Middle frontal gyrus (tissue), 1 donor: ENCODE data around the gene NFE2L3.
"Not testable (repeated sequence)": the region's sequence is repeated elsewhere in the genome, so short reads cannot be mapped to it uniquely, and the experiment has no call there.

Experiments used
- DNase-seq: peaks from one replicate; pipeline ENCODE4 v3.0.0-alpha.2; 2015; ENCODE audit warnings: low spot score; ENCODE audit errors: extremely low spot score

NFE2L3 gene

DNA sequence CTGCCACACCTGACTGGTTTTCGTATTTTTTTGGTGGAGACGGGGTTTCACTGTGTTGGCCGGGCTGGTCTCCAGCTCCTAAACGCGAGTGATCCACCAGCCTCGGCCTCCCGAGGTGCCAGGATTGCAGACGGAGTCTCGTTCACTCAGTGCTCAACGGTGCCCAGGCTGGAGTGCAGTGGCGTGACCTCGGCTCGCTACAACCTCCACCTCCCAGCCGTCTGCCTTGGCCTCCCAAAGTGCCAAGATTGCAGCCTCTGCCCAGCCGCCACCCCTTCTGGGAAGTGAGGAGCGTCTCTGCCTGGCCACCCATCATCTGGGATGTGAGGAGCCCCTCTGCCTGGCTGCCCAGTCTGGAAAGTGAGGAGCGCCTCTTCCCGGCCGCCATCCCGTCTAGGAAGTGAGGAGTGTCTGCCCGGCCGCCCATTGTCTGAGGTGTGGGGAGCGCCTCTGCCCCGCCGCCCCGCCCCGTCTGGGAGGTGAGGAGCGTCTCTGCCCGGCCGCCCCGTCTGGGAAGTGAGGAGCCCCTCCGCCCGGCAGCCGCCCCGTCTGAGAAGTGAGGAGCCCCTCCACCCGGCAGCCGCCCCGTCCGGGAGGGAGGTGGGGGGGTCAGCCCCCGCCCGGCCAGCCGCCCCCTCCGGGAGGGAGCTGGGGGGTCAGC lies 4.2 kb upstream of the NFE2L3 start:
- not testable (repeated sequence) for DNase-seq

GRCh38 chr7:26148307-26148700 lies 3.7 kb upstream of the NFE2L3 start:
- not testable (repeated sequence) for DNase-seq

- DNase-seq = no peak
These were observed 2.5 kb upstream of the NFE2L3 start for GRCh38 chr7:26149391-26149977.

DNA sequence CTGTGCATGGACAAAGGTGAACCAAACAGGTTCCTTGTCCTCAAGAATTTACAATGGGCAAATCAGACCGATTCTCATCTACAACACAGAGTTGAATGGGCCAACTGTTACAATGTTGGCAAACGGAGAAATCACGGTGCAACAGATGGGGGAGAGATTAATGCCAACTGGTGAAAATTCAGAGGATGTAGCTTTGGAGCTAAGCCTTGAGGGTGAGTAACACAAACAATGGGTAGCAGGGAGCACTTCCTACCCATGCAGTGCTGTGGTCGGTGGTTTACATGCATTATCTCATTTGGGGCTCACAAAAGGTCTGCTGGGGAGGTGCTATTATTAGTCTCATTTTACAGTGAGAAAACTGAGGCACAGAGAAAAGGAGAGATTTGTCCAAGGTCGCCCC lies 902 bp upstream of the NFE2L3 start:
- no peak for DNase-seq

DNA sequence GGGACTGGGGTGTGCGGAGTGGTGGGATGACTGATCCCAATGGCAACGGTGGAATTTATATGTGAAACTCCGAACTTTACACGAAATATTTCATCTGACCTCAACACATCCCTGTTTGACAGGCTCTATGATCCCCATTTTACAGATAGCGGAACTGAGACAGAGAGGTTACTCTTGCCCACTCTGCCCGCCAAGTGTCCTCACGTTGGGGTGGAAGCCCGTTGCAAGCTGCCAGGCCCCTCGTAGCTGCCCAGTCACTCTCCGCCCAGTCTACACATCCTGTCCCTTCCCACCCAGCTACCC lies 397 bp upstream of the NFE2L3 start:
- no peak for DNase-seq

DNA sequence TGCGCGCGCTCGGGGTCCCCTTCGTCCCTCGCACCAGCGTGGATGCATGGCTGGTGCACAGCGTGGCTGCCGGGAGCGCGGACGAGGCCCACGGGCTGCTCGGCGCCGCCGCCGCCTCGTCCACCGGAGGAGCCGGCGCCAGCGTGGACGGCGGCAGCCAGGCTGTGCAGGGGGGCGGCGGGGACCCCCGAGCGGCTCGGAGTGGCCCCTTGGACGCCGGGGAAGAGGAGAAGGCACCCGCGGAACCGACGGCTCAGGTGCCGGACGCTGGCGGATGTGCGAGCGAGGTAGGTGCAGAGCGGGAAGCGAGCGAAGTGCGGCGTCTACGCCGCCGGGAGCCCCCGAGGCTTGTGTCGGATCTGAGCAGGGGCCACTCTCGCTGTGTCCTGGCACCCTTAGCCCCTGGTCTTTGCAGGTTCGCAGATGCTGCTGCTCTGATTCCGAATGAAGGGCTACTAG lies 813 bp downstream of the NFE2L3 start:
- not testable (repeated sequence) for DNase-seq

GRCh38 chr7:26153241-26153822 lies 1.3 kb downstream of the NFE2L3 start:
- no peak for DNase-seq

GRCh38 chr7:26153823-26154783 lies 2.1 kb downstream of the NFE2L3 start:
- no peak for DNase-seq

DNA sequence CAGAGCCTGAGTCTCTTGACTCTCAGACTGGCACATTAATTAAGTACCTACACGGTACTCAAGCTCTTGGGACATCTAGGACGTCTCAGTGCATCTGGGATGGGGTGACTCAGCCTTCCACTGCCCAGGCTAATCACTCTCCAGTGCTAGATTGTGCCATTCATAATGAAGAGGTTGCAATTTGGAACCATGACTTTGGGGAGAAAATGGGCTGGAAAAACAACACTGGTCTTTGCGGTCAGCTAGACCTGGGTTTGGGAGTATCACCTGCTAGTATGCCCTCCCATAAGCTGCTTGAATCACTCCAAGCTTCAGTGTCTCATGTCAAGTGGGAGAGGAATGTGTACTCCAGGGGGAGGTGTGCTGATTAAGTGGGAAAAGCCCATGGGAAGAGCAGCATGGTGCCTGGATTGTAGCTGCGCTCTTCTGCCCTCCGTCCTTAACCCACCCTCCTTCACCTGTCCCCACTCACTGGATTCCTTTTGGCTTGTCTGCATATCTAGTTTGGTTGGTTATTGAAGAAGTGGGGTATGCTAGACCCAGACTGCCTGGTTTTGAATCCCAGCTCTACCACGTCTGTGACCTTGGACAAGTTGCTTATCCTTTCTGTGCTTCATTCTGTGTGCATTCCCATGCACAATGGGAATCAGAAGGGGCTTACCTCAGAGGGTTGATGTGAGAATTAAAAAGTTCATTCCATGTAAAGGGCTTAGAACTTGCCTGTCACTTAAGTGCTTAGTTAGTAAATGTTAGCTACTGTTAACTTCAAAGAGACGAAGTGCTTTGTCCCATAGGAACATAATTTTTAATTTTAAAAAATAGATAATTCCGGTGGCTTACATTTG lies 3.8 kb downstream of the NFE2L3 start:
- no peak for DNase-seq

DNA sequence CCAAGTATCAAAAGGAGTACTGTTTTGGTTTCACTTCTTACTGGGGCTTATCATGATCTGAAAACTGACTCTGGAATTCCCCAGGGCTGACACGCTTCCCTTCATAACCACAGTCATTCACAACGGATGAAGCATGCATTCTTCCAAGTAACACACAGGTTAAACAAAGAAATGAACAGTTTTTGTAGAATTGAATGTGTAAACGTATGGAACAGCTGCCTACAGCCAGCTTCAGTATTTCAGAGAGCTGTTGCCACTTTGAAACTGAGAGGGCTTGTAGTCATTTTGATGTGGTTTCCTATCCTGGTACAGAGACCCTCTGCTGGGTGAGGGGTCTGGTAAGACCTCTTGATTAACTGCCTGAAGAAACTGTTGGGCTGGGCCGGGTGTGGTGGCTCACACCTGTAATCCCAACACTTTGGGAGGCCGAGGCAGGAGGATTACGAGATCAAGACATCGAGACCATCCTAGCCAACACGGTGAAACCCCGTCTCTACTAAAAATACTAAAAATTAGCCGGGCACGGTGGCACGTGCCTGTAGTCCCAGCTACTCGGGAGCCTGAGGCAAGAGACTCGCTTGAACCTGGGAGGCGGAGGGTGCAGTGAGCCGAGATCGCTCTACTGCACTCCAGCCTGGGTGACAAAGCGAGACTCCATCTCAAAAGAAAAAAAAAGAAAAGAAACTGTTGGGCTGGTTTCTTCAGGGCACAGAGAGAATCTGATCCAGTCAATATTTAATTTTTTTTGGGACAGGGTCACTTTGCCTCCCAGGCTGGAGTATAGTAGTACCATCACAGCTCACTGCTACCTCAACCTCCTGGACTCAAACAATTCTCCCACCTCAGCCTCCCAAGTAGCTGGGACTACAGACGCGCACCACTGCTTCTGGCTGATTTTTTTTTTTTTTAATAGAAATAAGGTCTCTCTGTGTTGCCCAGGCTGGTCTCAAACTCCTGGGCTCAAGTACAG lies 4.7 kb downstream of the NFE2L3 start:
- no peak for DNase-seq

GRCh38 chr7:26157520-26158105 lies 5.6 kb downstream of the NFE2L3 start:
- no peak for DNase-seq

GRCh38 chr7:26159243-26159642 lies 7.2 kb downstream of the NFE2L3 start:
- DNase-seq = no peak

- DNase-seq = no peak
These were observed 8.9 kb downstream of the NFE2L3 start for GRCh38 chr7:26160896-26161295.

DNA sequence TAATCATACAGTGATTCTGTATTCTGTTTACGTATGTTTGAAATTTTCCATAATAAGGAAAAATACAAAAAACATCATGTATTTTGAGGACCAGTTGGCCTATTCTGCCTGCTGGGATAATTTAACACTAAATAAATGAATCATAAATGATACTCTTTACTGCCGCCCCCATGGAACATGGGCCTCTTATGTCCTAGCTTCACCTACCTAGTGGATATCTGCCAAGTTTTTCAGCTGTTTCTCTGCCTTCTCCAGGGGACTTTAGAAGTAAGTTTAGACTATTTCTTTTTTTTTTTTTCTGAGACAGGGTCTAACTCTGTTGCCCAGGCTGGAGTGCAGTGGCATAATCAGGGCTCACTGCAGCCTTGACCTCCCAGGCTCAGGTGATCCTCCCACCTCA lies 10.4 kb downstream of the NFE2L3 start:
- DNase-seq = no peak

DNA sequence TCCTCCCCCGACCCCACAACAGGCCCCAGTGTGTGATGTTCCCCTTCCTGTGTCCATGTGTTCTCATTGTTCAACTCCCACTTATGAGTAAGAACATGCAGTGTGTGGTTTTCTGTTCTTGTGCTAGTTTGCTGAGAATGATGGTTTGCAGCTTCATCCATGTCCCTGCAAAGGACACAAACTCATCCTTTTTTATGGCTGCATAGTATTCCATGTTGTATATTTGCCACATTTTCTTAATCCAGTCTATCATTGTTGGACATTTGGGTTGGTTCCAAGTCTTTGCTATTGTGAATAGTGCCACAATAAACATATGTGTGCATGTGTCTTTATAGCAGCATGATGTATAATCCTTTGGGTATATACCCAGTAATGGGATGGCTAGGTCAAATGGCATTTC lies 11.8 kb downstream of the NFE2L3 start:
- not testable (repeated sequence) for DNase-seq

- DNase-seq = no peak
These were observed 14.1 kb downstream of the NFE2L3 start for GRCh38 chr7:26165950-26166683.

DNA sequence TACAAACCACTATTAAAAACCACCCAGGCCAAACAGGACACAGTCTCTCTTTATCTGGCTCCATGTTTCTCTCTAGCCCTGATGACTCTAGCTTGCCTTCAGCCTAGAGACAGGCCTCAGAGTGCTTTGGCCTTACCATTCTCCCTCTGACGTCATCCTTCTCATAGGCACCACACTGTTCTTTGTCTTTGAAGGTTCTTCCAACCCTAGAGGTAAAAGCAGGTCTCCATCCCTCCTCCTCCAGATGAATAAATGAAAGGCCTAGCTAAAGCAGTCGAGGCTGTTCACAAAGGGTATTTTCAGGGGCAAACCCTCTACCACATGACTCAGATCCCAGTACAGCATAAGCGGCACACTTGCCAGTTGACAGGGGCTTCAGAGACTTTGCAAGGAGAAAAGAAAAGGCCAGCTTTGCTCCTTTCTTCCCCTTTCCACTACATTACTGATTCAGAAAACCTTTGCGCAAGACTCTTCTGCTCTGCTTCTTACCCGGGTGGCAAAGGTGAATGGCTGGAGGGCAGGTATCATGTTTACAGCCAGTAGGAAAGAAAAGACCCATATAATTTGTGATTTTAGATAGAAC lies 14.8 kb downstream of the NFE2L3 start:
- DNase-seq = no peak

DNA sequence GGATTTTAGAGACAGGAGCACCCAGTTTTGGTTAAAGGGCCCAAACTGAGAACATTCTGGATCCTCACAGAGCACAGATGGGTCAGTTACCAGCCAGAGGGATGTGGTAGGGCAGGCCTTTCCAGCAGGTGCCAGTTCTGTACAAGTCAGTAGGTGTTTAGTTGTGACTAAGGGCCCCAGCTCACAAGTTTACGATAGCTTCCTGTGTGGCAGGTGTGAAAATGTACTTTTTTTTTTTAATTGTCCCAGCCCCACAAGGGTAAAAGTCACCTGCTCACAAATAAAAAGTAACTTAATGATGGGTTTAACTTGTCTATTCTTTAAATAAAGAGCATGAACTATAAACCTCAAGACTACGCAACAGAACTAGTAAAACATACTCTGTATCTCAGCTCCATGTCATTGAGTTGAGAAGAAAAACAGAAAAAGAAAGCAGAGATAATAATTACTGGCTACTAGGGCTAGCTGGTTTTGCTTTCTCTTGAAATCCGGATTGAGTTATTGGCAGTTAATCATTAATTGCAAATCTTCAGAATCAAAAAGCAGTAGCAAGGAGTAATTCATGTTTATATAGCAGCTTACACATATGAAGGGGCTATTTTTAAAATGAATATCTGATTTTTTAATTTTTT lies 15.4 kb downstream of the NFE2L3 start:
- no peak for DNase-seq
